Thymus (tissue), 11 donors: Measurements from ENCODE around the gene RANBP17. TPM values are rescaled to one million over a fixed set of nuclear protein-coding genes. Genes with fewer than 3 reads are reported as not detected.

Experiments used
- DNase-seq, 9 donors: peaks; one replicate each; pipeline ENCODE4 v3.0.0-alpha.2; 2013; ENCODE audit warnings: low spot score in 9 of 9, low read depth in 6 of 9, missing footprints in 1 of 9
- H3K27ac ChIP-seq, 2 donors: one replicate each; pipeline ENCODE4 v1.5.1; 2013; ENCODE audit warnings: control low read depth in 1 of 2, low read depth in 1 of 2, low read length in 1 of 2, mild to moderate bottlenecking in 1 of 2, moderate library complexity in 1 of 2
- H3K27me3 ChIP-seq, 2 donors: one replicate each; pipeline ENCODE4 v1.5.1; 2013; ENCODE audit warnings: low read length in 1 of 2; ENCODE audit not compliant: control insufficient read depth in 2 of 2, insufficient read depth in 1 of 2
- H3K36me3 ChIP-seq, 2 donors: one replicate each; pipeline ENCODE4 v1.5.1; 2013; ENCODE audit warnings: low read length in 1 of 2, mild to moderate bottlenecking in 1 of 2, moderate library complexity in 1 of 2; ENCODE audit not compliant: control insufficient read depth in 2 of 2, insufficient read depth in 2 of 2
- H3K4me1 ChIP-seq, 2 donors: one replicate each; pipeline ENCODE4 v1.5.1; 2013; ENCODE audit warnings: low read length in 2 of 2; ENCODE audit not compliant: control insufficient read depth in 2 of 2, insufficient read depth in 2 of 2
- H3K4me3 ChIP-seq, 2 donors: one replicate each; pipeline ENCODE4 v1.5.1; 2013; ENCODE audit warnings: low read length in 2 of 2, control low read depth in 1 of 2, mild to moderate bottlenecking in 1 of 2
- H3K9me3 ChIP-seq, 2 donors: one replicate each; pipeline ENCODE4 v1.5.1; 2013; ENCODE audit warnings: low read length in 1 of 2, mild to moderate bottlenecking in 1 of 2; ENCODE audit not compliant: control insufficient read depth in 2 of 2, insufficient read depth in 1 of 2
- WGBS: extraction: QIAGEN DNeasy Blood & Tissue Kit; methylation state at CpG from one replicate; pipeline ENCODE4 v1.1.7; 2013; 5-methylcytosine and 5-hydroxymethylcytosine counted together
- polyA plus RNA-seq: library from polyadenylated mRNA; stranded (reverse); fragments of 200-250 nt; gene quantifications from one replicate; pipeline ENCODE4 v1.2.3, GENCODE V29; 2013
- total RNA-seq: library from RNA; stranded (reverse); fragments of 120-200 nt; gene quantifications from one replicate; pipeline ENCODE4 v1.2.4, GENCODE V29; 2013
- donor health status: healthy.

The RANBP17 gene
- total and polyA plus RNA-seq, 2 donors = 2.1 to 6.8 TPM

DNA sequence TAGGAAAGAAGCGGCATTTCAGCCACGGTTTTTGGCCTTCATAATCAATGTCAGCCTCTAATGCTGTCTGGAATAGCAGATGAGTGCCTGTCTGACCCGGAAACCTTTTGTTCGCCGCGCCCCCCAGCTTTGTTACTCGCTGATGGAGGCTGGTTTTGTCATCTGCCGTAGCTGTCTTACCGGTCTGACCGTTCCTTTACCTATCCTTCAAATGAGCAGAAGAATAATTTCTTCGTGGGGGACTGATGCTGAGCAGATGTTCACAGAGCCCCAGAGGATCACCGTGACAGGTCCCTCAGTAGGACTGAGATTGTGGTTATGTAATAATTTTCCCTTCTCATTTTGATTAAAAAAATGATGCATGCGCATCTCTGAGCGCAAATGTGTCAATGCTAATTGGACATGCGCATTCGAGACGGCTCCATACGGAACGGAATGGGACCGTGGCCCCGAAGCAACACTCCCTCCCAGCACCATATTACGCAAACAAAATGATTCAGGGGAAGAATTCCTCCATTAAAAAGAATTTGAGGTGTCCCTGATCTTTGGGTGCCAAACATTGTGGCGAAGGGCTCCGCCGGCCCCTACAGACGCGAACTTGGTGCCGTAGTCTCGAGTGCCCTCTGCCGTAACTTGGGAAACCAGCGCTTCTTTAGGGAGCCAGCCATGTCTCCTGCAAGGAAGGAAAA lies 474.8 kb downstream of the RANBP17 start:
- no peaks in the 10 kb centered on the region for H3K36me3 ChIP-seq
- 15% methylated on average over 31 of the region's 31 CpGs for WGBS
- no peaks in the 10 kb centered on the region for H3K9me3 ChIP-seq
- peak in 4 of 9 donors; percentile 3 to 32 (median 8) for DNase-seq
- H3K4me1 ChIP-seq = peaks cover 0 to 4% of the 10 kb centered on the region in 2 donors
- peaks cover 14 to 34% of the 10 kb centered on the region in 2 donors for H3K27me3 ChIP-seq
- H3K4me3 ChIP-seq = peak overlapping the region in 1 of 2 donors; percentile 10
- H3K27ac ChIP-seq = no peak overlapping the region

DNA sequence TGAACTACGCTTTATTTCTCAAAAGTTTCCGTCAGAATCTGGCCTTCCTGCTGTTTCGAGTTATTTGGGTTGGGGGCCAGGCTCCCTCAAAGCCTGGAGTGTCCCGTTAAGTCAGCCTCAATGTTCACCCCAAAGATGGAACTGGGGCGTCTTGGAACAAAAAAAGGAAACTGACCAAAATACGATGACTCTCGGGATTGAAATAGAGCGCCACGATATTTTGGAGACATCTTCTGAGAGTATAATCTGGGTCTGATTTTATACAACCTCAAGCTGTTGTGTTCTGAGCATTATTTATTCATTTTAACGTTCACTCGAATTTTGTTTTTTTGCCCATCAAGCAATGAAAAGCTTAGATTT lies 475.4 kb downstream of the RANBP17 start:
- H3K27me3 ChIP-seq = peaks cover 14 to 34% of the 10 kb centered on the region in 2 donors
- 32% methylated on average over 11 of the region's 11 CpGs for WGBS
- peak overlapping the region in 1 of 2 donors; percentile 10 for H3K4me3 ChIP-seq

DNA sequence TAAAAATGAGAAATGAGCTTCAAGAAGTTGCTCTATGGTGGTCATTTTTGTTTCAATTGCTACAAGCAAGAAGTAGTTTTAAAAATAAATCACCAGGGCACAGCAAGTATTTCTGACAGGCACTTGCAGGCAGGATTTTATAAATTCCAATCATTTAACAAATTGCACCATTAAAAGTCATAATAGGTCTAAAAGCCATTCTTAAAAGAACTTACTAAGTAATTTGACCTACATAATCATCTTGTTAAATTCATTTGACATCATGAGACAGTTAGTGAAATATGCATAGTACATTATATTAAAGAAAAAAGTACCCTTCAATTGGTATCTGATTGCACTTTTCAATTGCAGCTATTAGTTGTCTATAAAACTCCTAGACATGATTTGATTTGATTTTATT lies 478.2 kb downstream of the RANBP17 start:
- Histone ChIP-seq H3K27ac (no peak overlapping the region), H3K4me3 (no peak overlapping the region), H3K9me3 (no peaks in the 10 kb centered on the region), H3K27me3 (peaks cover 14 to 32% of the 10 kb centered on the region in 2 donors), H3K36me3 (no peaks in the 10 kb centered on the region), H3K4me1 (peaks cover 0 to 4% of the 10 kb centered on the region in 2 donors)
- DNase-seq = no peak

More for the DNA sequence above, 475.4 kb downstream of the RANBP17 start:
- no peaks in the 10 kb centered on the region for H3K9me3 ChIP-seq
- no peak overlapping the region for H3K27ac ChIP-seq
- H3K4me1 ChIP-seq = peaks cover 0 to 4% of the 10 kb centered on the region in 2 donors
- DNase-seq = no peak
- H3K36me3 ChIP-seq = no peaks in the 10 kb centered on the region

DNA sequence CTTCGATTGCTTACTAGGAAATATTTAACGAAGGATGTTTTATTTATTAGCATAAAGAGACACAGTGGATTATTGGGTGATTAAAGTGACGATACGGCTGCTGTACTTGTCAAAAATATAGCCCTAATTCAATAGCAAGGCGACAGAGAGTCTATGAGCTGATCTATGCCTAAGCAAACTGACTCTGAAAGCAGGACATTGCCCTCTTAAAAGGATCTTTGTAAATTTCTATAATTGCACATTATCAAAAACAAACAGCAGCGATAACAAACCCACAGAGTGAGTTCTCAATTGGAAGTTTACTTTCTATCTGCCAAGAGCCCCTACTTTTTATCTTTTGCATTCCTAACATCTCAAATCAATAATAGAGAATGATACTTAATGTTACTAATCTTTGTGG lies 478.7 kb downstream of the RANBP17 start:
- no peaks in the 10 kb centered on the region for H3K9me3 ChIP-seq
- WGBS = 89% methylated on average over 6 of the region's 6 CpGs
- H3K4me1 ChIP-seq = peaks cover 0 to 4% of the 10 kb centered on the region in 2 donors
- no peaks in the 10 kb centered on the region for H3K36me3 ChIP-seq
- H3K27me3 ChIP-seq = peaks cover 14 to 29% of the 10 kb centered on the region in 2 donors
- no peak for DNase-seq
- H3K27ac ChIP-seq = no peak overlapping the region
- H3K4me3 ChIP-seq = no peak overlapping the region

DNA sequence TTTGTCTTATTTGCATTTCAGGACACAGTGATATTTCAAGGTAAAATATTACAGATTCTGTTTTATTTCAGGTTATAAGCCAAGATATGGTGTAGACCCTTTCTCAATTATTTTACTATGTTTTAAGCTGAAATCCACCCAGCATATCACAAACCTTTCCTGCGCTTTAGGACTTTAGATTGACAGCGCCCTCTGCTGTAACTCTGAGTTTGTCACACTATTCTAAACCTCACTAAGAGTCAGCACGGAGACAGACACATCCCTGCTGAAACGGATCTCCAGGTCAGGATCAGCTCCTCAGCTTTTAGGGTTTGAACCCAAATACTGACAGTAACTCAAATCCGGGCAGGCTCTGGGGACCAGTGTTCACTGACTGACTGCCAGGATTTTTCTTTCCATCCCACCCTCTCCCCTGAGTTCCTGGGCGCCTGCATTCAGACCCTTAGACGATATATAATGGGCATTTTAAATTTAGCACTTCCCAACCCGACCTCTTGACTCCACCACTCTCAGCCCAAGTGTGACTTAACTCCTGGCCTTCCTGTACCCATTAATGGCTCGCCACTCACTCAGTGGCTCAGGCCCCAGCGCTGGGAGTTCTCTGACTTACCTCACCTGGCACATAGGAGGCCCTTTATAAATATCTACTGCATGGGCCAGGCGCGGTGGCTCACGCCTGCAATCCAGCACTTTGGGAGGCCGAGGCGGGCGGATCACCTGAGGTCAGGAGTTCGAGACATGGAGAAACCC lies 480.7 kb downstream of the RANBP17 start:
- no peak overlapping the region for H3K4me3 ChIP-seq
- WGBS = 63% methylated on average over 17 of the region's 17 CpGs
- no peaks in the 10 kb centered on the region for H3K4me1 ChIP-seq
- no peaks in the 10 kb centered on the region for H3K9me3 ChIP-seq
- no peak overlapping the region for H3K27ac ChIP-seq
- H3K27me3 ChIP-seq = peaks cover under 1 to 8% of the 10 kb centered on the region in 2 donors
- H3K36me3 ChIP-seq = no peaks in the 10 kb centered on the region
- DNase-seq = peak in 5 of 9 donors; percentile 10 to 50 (median 20)

DNA sequence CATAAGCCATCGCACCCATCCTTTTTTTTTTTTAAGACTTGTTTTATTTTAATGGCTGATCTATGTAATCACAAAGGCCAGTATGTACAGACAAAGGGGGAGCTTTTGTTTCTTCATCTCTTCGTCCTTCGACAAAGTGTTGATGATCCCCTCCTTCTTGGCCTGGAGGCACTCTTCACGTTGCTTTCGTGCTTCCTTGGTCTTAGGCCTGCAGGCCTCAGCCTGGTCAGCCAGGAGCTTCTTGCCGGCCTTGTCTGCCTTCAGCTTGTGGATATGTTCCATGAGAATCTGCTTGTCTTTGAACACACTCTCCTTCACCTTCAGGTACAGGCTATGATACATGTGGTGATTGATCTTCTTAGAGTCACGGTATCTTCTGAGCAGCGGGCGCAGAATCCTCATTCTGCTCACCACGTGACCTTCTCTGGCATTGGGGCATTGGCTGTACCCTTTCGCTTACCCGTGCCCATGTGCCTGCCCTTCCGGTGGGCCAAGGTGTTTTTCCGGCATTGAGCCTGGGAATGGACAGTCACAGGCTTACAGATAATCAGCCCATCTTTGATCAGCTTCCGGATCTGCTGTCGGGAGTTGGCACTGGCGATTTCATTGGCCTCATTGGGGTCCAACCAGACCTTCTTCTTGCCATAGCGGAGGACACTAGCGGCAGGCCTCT lies 483.3 kb downstream of the RANBP17 start:
- WGBS = 98% methylated on average over 19 of the region's 19 CpGs
- Histone ChIP-seq H3K4me3 (no peak overlapping the region), H3K36me3 (no peaks in the 10 kb centered on the region), H3K27ac (no peak overlapping the region), H3K27me3 (peaks cover 0 to 2% of the 10 kb centered on the region in 2 donors), H3K9me3 (no peaks in the 10 kb centered on the region), H3K4me1 (no peaks in the 10 kb centered on the region)
- no peak for DNase-seq

Other genes with a start within 250 kb of the RANBP17 start
- 1.3 TPM for gene GABRP, start 78.3 kb upstream of the RANBP17 start, total RNA-seq
- gene GABRP, start 78.3 kb upstream of the RANBP17 start, polyA plus RNA-seq = 8.2 TPM